Measurements from ENCODE around the gene HID1.

Gene HID1

GRCh38 chr17:74941128-74941725 lies 31.3 kb downstream of the HID1 start:
- H3K36me3 ChIP-seq (ENCODE audit: insufficient read depth, insufficient read length, low read length) = no peaks in the 10 kb centered on the region
- no peak for TF ChIP-seq YY1 (IDR thresholded peaks at IDR 0.05; ENCODE audit: insufficient read depth, insufficient read length)
- TF ChIP-seq SUZ12 (IDR thresholded peaks at IDR 0.05; ENCODE audit: extremely low read depth, insufficient read depth, insufficient read length) = no peak
- TF ChIP-seq ZNF274 (IDR thresholded peaks at IDR 0.05; ENCODE audit: low read depth, low read length) = no peak
- H3K9me3 ChIP-seq (ENCODE audit: insufficient read depth, low read length) = no peaks in the 10 kb centered on the region
- H3K4me3 ChIP-seq (ENCODE audit: insufficient read length, low read depth) = no peak overlapping the region
- H3K27me3 ChIP-seq (ENCODE audit: insufficient read depth, insufficient read length) = peaks cover 44% of the 10 kb centered on the region
- DNase-seq (ENCODE audit: low read depth, low spot score) = no peak
- H3K9ac ChIP-seq (ENCODE audit: insufficient read length, low read depth) = no peak overlapping the region
- no peaks in the 10 kb centered on the region for H3K4me1 ChIP-seq (ENCODE audit: insufficient read depth, insufficient read length)

GRCh38 chr17:74939534-74939933 lies 33.0 kb downstream of the HID1 start:
- TF ChIP-seq ZNF274 (IDR thresholded peaks at IDR 0.05; ENCODE audit: low read depth, low read length) = no peak
- no peak for TF ChIP-seq YY1 (IDR thresholded peaks at IDR 0.05; ENCODE audit: insufficient read depth, insufficient read length)
- no peak for TF ChIP-seq SUZ12 (IDR thresholded peaks at IDR 0.05; ENCODE audit: extremely low read depth, insufficient read depth, insufficient read length)
- Histone ChIP-seq H3K4me3 (ENCODE audit: insufficient read length, low read depth) (no peak overlapping the region), H3K4me1 (ENCODE audit: insufficient read depth, insufficient read length) (peaks cover 6% of the 10 kb centered on the region), H3K27me3 (ENCODE audit: insufficient read depth, insufficient read length) (peaks cover 61% of the 10 kb centered on the region), H3K9ac (ENCODE audit: insufficient read length, low read depth) (no peak overlapping the region), H3K36me3 (ENCODE audit: insufficient read depth, insufficient read length, low read length) (no peaks in the 10 kb centered on the region), H3K9me3 (ENCODE audit: insufficient read depth, low read length) (no peaks in the 10 kb centered on the region)
- no peak for DNase-seq (ENCODE audit: low read depth, low spot score)

- Histone ChIP-seq H3K9me3 (ENCODE audit: insufficient read depth, low read length) (no peaks in the 10 kb centered on the region), H3K9ac (ENCODE audit: insufficient read length, low read depth) (no peak overlapping the region), H3K4me3 (ENCODE audit: insufficient read length, low read depth) (no peak overlapping the region), H3K4me1 (ENCODE audit: insufficient read depth, insufficient read length) (peaks cover 6% of the 10 kb centered on the region), H3K36me3 (ENCODE audit: insufficient read depth, insufficient read length, low read length) (no peaks in the 10 kb centered on the region), H3K27me3 (ENCODE audit: insufficient read depth, insufficient read length) (peaks cover 71% of the 10 kb centered on the region)
- no peak for DNase-seq (ENCODE audit: low read depth, low spot score)
- TF ChIP-seq ZNF274 (IDR thresholded peaks at IDR 0.05; ENCODE audit: low read depth, low read length) = no peak
- TF ChIP-seq SUZ12 (IDR thresholded peaks at IDR 0.05; ENCODE audit: extremely low read depth, insufficient read depth, insufficient read length) = no peak
- no peak for TF ChIP-seq YY1 (IDR thresholded peaks at IDR 0.05; ENCODE audit: insufficient read depth, insufficient read length)
Observed at GRCh38 chr17:74938194-74938950, 34.2 kb downstream of the HID1 start.

- Histone ChIP-seq H3K4me1 (ENCODE audit: insufficient read depth, insufficient read length) (peaks cover 6% of the 10 kb centered on the region), H3K9me3 (ENCODE audit: insufficient read depth, low read length) (no peaks in the 10 kb centered on the region), H3K9ac (ENCODE audit: insufficient read length, low read depth) (no peak overlapping the region), H3K27me3 (ENCODE audit: insufficient read depth, insufficient read length) (peaks cover 77% of the 10 kb centered on the region), H3K36me3 (ENCODE audit: insufficient read depth, insufficient read length, low read length) (no peaks in the 10 kb centered on the region), H3K4me3 (ENCODE audit: insufficient read length, low read depth) (no peak overlapping the region)
- DNase-seq (ENCODE audit: low read depth, low spot score) = no peak
- no peak for TF ChIP-seq ZNF274 (IDR thresholded peaks at IDR 0.05; ENCODE audit: low read depth, low read length)
- TF ChIP-seq SUZ12 (IDR thresholded peaks at IDR 0.05; ENCODE audit: extremely low read depth, insufficient read depth, insufficient read length) = no peak
- no peak for TF ChIP-seq YY1 (IDR thresholded peaks at IDR 0.05; ENCODE audit: insufficient read depth, insufficient read length)
Observed at GRCh38 chr17:74937064-74938051, 35.2 kb downstream of the HID1 start.

GRCh38 chr17:74936470-74936799 lies 36.1 kb downstream of the HID1 start:
- H3K4me3 ChIP-seq (ENCODE audit: insufficient read length, low read depth) = peak overlapping the region; percentile 36

GRCh38 chr17:74935585-74936469 lies 36.7 kb downstream of the HID1 start, which contains the start of gene OTOP3:
Gene OTOP3 (plus strand): TSS chr17:74935898. CDS start chr17:74935922, 24 bp downstream.
- H3K4me3 ChIP-seq (ENCODE audit: insufficient read length, low read depth) = peak within 1 kb of the TSS; percentile 36
- no peaks in the 10 kb centered on the region for H3K9me3 ChIP-seq (ENCODE audit: insufficient read depth, low read length)
- peaks cover 74% of the 10 kb centered on the region for H3K27me3 ChIP-seq (ENCODE audit: insufficient read depth, insufficient read length)
- no peak for DNase-seq (ENCODE audit: low read depth, low spot score)
- no peaks in the 10 kb centered on the region for H3K36me3 ChIP-seq (ENCODE audit: insufficient read depth, insufficient read length, low read length)
- H3K9ac ChIP-seq (ENCODE audit: insufficient read length, low read depth) = peak within 1 kb of the TSS; percentile 51
- TF ChIP-seq SUZ12 (IDR thresholded peaks at IDR 0.05; ENCODE audit: extremely low read depth, insufficient read depth, insufficient read length) (peak; percentile 99), YY1 (IDR thresholded peaks at IDR 0.05; ENCODE audit: insufficient read depth, insufficient read length) (no peak), ZNF274 (IDR thresholded peaks at IDR 0.05; ENCODE audit: low read depth, low read length) (no peak)
- H3K4me1 ChIP-seq (ENCODE audit: insufficient read depth, insufficient read length) = peaks cover 6% of the 10 kb centered on the region

More at GRCh38 chr17:74936470-74936799, 36.1 kb downstream of the HID1 start:
- TF ChIP-seq ZNF274 (IDR thresholded peaks at IDR 0.05; ENCODE audit: low read depth, low read length) = no peak
- no peak for TF ChIP-seq SUZ12 (IDR thresholded peaks at IDR 0.05; ENCODE audit: extremely low read depth, insufficient read depth, insufficient read length)
- TF ChIP-seq YY1 (IDR thresholded peaks at IDR 0.05; ENCODE audit: insufficient read depth, insufficient read length) = no peak
- Histone ChIP-seq H3K9ac (ENCODE audit: insufficient read length, low read depth) (no peak overlapping the region), H3K36me3 (ENCODE audit: insufficient read depth, insufficient read length, low read length) (no peaks in the 10 kb centered on the region), H3K27me3 (ENCODE audit: insufficient read depth, insufficient read length) (peaks cover 73% of the 10 kb centered on the region), H3K9me3 (ENCODE audit: insufficient read depth, low read length) (no peaks in the 10 kb centered on the region), H3K4me1 (ENCODE audit: insufficient read depth, insufficient read length) (peaks cover 6% of the 10 kb centered on the region)
- no peak for DNase-seq (ENCODE audit: low read depth, low spot score)
